ENCODE results near the gene CABP5. TPM values are rescaled to one million over a fixed set of nuclear protein-coding genes. Genes with fewer than 3 reads are reported as not detected.

CABP5 gene
- polyA plus RNA-seq, 1 donor (not counting 4 experiments of a cell fraction or from before 2014, with no cell fraction given), result not detected

- no peak overlapping the region for H3K4me3 ChIP-seq (ENCODE audit: control insufficient read depth in 2 of 3, extremely low read depth in 1 of 3, insufficient read depth in 2 of 3, low read depth in 1 of 3, low read length in 3 of 3)
- no peaks in the 10 kb centered on the region for H4K20me1 ChIP-seq (ENCODE audit: control insufficient read depth, extremely low read depth, insufficient read depth, low read length)
- H3K9ac ChIP-seq (ENCODE audit: control insufficient read depth, extremely low read depth, insufficient read depth, low read length), result no peak overlapping the region
- DNase-seq (ENCODE audit: low read depth, low spot score) (peak; percentile 30), FAIRE-seq (no peak)
- no peaks in the 10 kb centered on the region for H3K9me1 ChIP-seq (ENCODE audit: control insufficient read depth, extremely low read depth, insufficient read depth, low read length)
- H2AFZ ChIP-seq (ENCODE audit: control insufficient read depth, low read length), result no peak overlapping the region
- peaks cover 3% of the 10 kb centered on the region for H3K4me1 ChIP-seq (ENCODE audit: control insufficient read depth, extremely low read depth, insufficient read depth, low read length)
- H3K27ac ChIP-seq (ENCODE audit: control insufficient read depth, insufficient read depth, low read length), result no peak overlapping the region
- no peaks in the 10 kb centered on the region for H3K36me3 ChIP-seq (ENCODE audit: control insufficient read depth in 2 of 2, extremely low read depth in 1 of 2, insufficient read depth in 2 of 2, low read length in 2 of 2)
- TF ChIP-seq, protein P1, sequence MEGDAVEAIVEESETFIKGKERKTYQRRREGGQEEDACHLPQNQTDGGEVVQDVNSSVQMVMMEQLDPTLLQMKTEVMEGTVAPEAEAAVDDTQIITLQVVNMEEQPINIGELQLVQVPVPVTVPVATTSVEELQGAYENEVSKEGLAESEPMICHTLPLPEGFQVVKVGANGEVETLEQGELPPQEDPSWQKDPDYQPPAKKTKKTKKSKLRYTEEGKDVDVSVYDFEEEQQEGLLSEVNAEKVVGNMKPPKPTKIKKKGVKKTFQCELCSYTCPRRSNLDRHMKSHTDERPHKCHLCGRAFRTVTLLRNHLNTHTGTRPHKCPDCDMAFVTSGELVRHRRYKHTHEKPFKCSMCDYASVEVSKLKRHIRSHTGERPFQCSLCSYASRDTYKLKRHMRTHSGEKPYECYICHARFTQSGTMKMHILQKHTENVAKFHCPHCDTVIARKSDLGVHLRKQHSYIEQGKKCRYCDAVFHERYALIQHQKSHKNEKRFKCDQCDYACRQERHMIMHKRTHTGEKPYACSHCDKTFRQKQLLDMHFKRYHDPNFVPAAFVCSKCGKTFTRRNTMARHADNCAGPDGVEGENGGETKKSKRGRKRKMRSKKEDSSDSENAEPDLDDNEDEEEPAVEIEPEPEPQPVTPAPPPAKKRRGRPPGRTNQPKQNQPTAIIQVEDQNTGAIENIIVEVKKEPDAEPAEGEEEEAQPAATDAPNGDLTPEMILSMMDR (optimal IDR thresholded peaks at IDR 0.05 in 1 of 3, IDR thresholded peaks at IDR 0.05 in 1 of 3, conservative IDR thresholded peaks at IDR 0.05 in 1 of 3; ENCODE audit: extremely low read depth in 1 of 3, insufficient read depth in 2 of 3, low read length in 3 of 3), result no peak
- TF ChIP-seq EZH2 (IDR thresholded peaks at IDR 0.05; ENCODE audit: low read length), result no peak
- H3K27me3 ChIP-seq (ENCODE audit: control insufficient read depth, extremely low read depth, insufficient read depth, low read length), result no peaks in the 10 kb centered on the region
- no peaks in the 10 kb centered on the region for H3K79me2 ChIP-seq (ENCODE audit: control insufficient read depth, insufficient read depth, low read length)
- dilution Hi-C loops (cut with MboI; ENCODE audit: extremely low pct_ligation_motif_present, low sequenced_read_pairs), result no loop called here
- peaks cover 5% of the 10 kb centered on the region for H3K9me3 ChIP-seq (ENCODE audit: control insufficient read depth, low read depth, low read length)
- H3K4me2 ChIP-seq (ENCODE audit: control insufficient read depth, extremely low read depth, insufficient read depth, low read depth, low read length), result no peak overlapping the region
These were observed 10.0 kb upstream of the CABP5 start for GRCh38 chr19:48053856-48054255.

- Histone ChIP-seq H3K9me1 (ENCODE audit: control insufficient read depth, extremely low read depth, insufficient read depth, low read length) (no peaks in the 10 kb centered on the region), H4K20me1 (ENCODE audit: control insufficient read depth, extremely low read depth, insufficient read depth, low read length) (no peaks in the 10 kb centered on the region), H3K27ac (ENCODE audit: control insufficient read depth, insufficient read depth, low read length) (no peak overlapping the region), H3K36me3 (ENCODE audit: control insufficient read depth in 2 of 2, extremely low read depth in 1 of 2, insufficient read depth in 2 of 2, low read length in 2 of 2) (no peaks in the 10 kb centered on the region), H3K79me2 (ENCODE audit: control insufficient read depth, insufficient read depth, low read length) (no peaks in the 10 kb centered on the region), H3K4me3 (ENCODE audit: control insufficient read depth in 2 of 3, extremely low read depth in 1 of 3, insufficient read depth in 2 of 3, low read depth in 1 of 3, low read length in 3 of 3) (no peak overlapping the region), H2AFZ (ENCODE audit: control insufficient read depth, low read length) (no peak overlapping the region), H3K4me2 (ENCODE audit: control insufficient read depth, extremely low read depth, insufficient read depth, low read depth, low read length) (no peak overlapping the region), H3K27me3 (ENCODE audit: control insufficient read depth, extremely low read depth, insufficient read depth, low read length) (no peaks in the 10 kb centered on the region), H3K9me3 (ENCODE audit: control insufficient read depth, low read depth, low read length) (peaks cover 5% of the 10 kb centered on the region), H3K9ac (ENCODE audit: control insufficient read depth, extremely low read depth, insufficient read depth, low read length) (no peak overlapping the region), H3K4me1 (ENCODE audit: control insufficient read depth, extremely low read depth, insufficient read depth, low read length) (peaks cover 3% of the 10 kb centered on the region)
- DNase-seq (ENCODE audit: low read depth, low spot score), result no peak
- dilution Hi-C loops (cut with MboI; ENCODE audit: extremely low pct_ligation_motif_present, low sequenced_read_pairs), result no loop called here
- TF ChIP-seq, protein P1 (optimal IDR thresholded peaks at IDR 0.05 in 1 of 3, IDR thresholded peaks at IDR 0.05 in 1 of 3, conservative IDR thresholded peaks at IDR 0.05 in 1 of 3; ENCODE audit: extremely low read depth in 1 of 3, insufficient read depth in 2 of 3, low read length in 3 of 3), result no peak
- TF ChIP-seq EZH2 (IDR thresholded peaks at IDR 0.05; ENCODE audit: low read length), result no peak
- FAIRE-seq, result no peak
These were observed 9.2 kb upstream of the CABP5 start for GRCh38 chr19:48053076-48053475.

All from keratinocyte (primary cell).